HepG2 (cell line): ENCODE measurements around the gene RRP9. TPM values are rescaled to one million over a fixed set of nuclear protein-coding genes. Genes with fewer than 3 reads are reported as not detected.

Experiments
- EZH2 ChIP-seq: conservative IDR thresholded peaks from 2 replicates; pipeline ENCODE4 v1.6.1; 2012; ENCODE audit warnings: mild to moderate bottlenecking, low read depth, low read length, moderate library complexity
- FOXP1 ChIP-seq, 2 experiments: fragments of 450-650 bp in 1 of 2; IDR thresholded peaks; 2 replicates each; pipeline ENCODE4 v1.6.1; 2017 to 2018; ENCODE audit warnings: antibody characterized with exemption in 1 of 2
- HOMEZ ChIP-seq: IDR thresholded peaks from 2 replicates; pipeline ENCODE4 v1.6.1; 2016; ENCODE audit warnings: low read depth
- KDM2A ChIP-seq: sonication (generic); formaldehyde crosslinking; IDR thresholded peaks from 2 replicates; pipeline ENCODE4 v1.4.0; 2020; ENCODE audit warnings: low read depth, missing genetic modification reagents, borderline replicate concordance
- MLXIP ChIP-seq: sonication (generic); formaldehyde crosslinking; IDR thresholded peaks from 2 replicates; pipeline ENCODE4 v1.9.0; 2021; ENCODE audit warnings: missing genetic modification reagents, borderline replicate concordance
- NRL ChIP-seq: sonication (generic); formaldehyde crosslinking; IDR thresholded peaks from 2 replicates; pipeline ENCODE4 v1.5.0; 2020; ENCODE audit warnings: missing genetic modification reagents, mild to moderate bottlenecking, moderate library complexity, borderline replicate concordance
- PITX1 ChIP-seq: sonication (generic); formaldehyde crosslinking; IDR thresholded peaks from 2 replicates; pipeline ENCODE4 v1.5.1; 2020; ENCODE audit warnings: mild to moderate bottlenecking, missing genetic modification reagents
- PRPF4 ChIP-seq: fragments of 200-400 bp; formaldehyde crosslinking; IDR thresholded peaks from 2 replicates; pipeline ENCODE4 v1.6.1; 2016; ENCODE audit warnings: low read length, low read depth; ENCODE audit not compliant: poor library complexity, severe bottlenecking
- SMC3 ChIP-seq: IDR thresholded peaks from 2 replicates; pipeline ENCODE4 v1.6.1; 2011; ENCODE audit warnings: low read length, improper control_type of control experiment
- SNAPC2 ChIP-seq: sonication (generic); formaldehyde crosslinking; IDR thresholded peaks from 2 replicates; pipeline ENCODE4 v1.8.1; 2022; ENCODE audit warnings: mild to moderate bottlenecking, missing genetic modification reagents
- ZBTB3 ChIP-seq: sonication (generic); formaldehyde crosslinking; IDR thresholded peaks from 2 replicates; pipeline ENCODE4 v1.4.0; 2020; ENCODE audit warnings: low read depth, mild to moderate bottlenecking, moderate library complexity, missing genetic modification reagents, borderline replicate concordance
- ZBTB44 ChIP-seq: sonication (generic); formaldehyde crosslinking; IDR thresholded peaks from 2 replicates; pipeline ENCODE4 v1.4.0; 2020; ENCODE audit warnings: missing genetic modification reagents
- ZFP62 ChIP-seq: sonication (generic); formaldehyde crosslinking; IDR thresholded peaks from 2 replicates; pipeline ENCODE4 v1.4.0; 2020; ENCODE audit warnings: missing genetic modification reagents
- ZIK1 ChIP-seq: sonication (generic); formaldehyde crosslinking; IDR thresholded peaks from 2 replicates; pipeline ENCODE4 v1.5.0; 2020; ENCODE audit warnings: mild to moderate bottlenecking, low read depth, missing genetic modification reagents, borderline replicate concordance
- ZNF362 ChIP-seq: sonication (generic); formaldehyde crosslinking; IDR thresholded peaks from 2 replicates; pipeline ENCODE4 v1.4.0; 2020; ENCODE audit warnings: missing genetic modification reagents, mild to moderate bottlenecking, borderline replicate concordance
- ZNF7 ChIP-seq: IDR thresholded peaks from 2 replicates; pipeline ENCODE4 v1.6.1; 2016; ENCODE audit warnings: missing biosample characterization, missing genetic modification reagents
- ZNF724P ChIP-seq: sonication (generic); formaldehyde crosslinking; IDR thresholded peaks from 2 replicates; pipeline ENCODE4 v1.8.0; 2022; ENCODE audit warnings: missing genetic modification reagents, borderline replicate concordance
- ZNF740 ChIP-seq: sonication (generic); formaldehyde crosslinking; IDR thresholded peaks from 2 replicates; pipeline ENCODE4 v1.4.0; 2020; ENCODE audit warnings: missing genetic modification reagents
- ZNF776 ChIP-seq: sonication (generic); formaldehyde crosslinking; IDR thresholded peaks from 2 replicates; pipeline ENCODE4 v1.4.0; 2020; ENCODE audit warnings: mild to moderate bottlenecking, missing genetic modification reagents
- ZSCAN25 ChIP-seq: sonication (generic); formaldehyde crosslinking; IDR thresholded peaks from 2 replicates; pipeline ENCODE4 v1.8.0; 2022; ENCODE audit warnings: mild to moderate bottlenecking, missing genetic modification reagents
- polyA plus RNA-seq, 8 experiments: library from polyadenylated mRNA; depleted of rRNA in 3 of 8; stranded (reverse) in 7 of 8; unstranded in 1 of 8; fragments of >200 nt; fragmentation: Illumina TruSeq in 4 of 8; extraction: Trizol in 4 of 8; gene quantifications; 2 replicates each; pipeline versions ENCODE4 v1.2.1 to v1.2.3, GENCODE V29; 2011 to 2016; ENCODE audit warnings: low read depth in 4 of 8, missing spikeins in 1 of 8, mixed read lengths in 1 of 8; ENCODE audit not compliant: insufficient read depth in 1 of 8
- total RNA-seq, 5 experiments: library from RNA; depleted of rRNA; stranded (reverse); fragments of >200 nt; fragmentation: Illumina TruSeq; extraction: Trizol; gene quantifications; 2 replicates each; pipeline ENCODE4 v1.2.3, GENCODE V29; 2016; ENCODE audit warnings: low read depth in 1 of 5

Gene RRP9
- total and polyA plus RNA-seq, 2 of the 13 experiments (the other 11 are each of a cell fraction or from before 2014, with no cell fraction given) = 14.8 to 44.0 TPM

GRCh38 chr3:51968170-51968775, 26.6 kb upstream of the RRP9 start (continued):
- TF ChIP-seq PITX1 (CRISPR knock-in tag) = no peak
- 0 out of 2 replicates have a peak, but pooled peaks have one; percentile 36 for TF ChIP-seq ZBTB3 (CRISPR knock-in tag)
- TF ChIP-seq FOXP1 (IDR thresholded peaks at IDR 0.05) = no peak
- TF ChIP-seq FOXP1 (CRISPR knock-in tag; IDR thresholded peaks at IDR 0.05) = no peak
- no peak for TF ChIP-seq ZSCAN25 (CRISPR knock-in tag)
- TF ChIP-seq PRPF4 = no peak
- TF ChIP-seq MLXIP (CRISPR knock-in tag) = no peak
- peak; percentile 10 for TF ChIP-seq ZNF740
- TF ChIP-seq ZIK1 = no peak
- TF ChIP-seq SMC3 = no peak
- TF ChIP-seq KDM2A (CRISPR knock-in tag) = no peak
- TF ChIP-seq ZNF724P = no peak
- TF ChIP-seq ZFP62 (CRISPR knock-in tag) = no peak
- TF ChIP-seq ZNF7 = no peak
- TF ChIP-seq NRL = 0 out of 2 replicates have a peak, but pooled peaks have one; percentile 35
- no peak; the same call in 1 of the 2 replicates for TF ChIP-seq SNAPC2 (CRISPR knock-in tag)
- TF ChIP-seq ZBTB44 = no peak
- TF ChIP-seq ZNF362 (CRISPR knock-in tag) = no peak
- TF ChIP-seq EZH2 = no peak
- no peak for TF ChIP-seq HOMEZ (CRISPR knock-in tag)
- no peak for TF ChIP-seq ZNF776 (CRISPR knock-in tag)
